Thymus (tissue), 11 donors: ENCODE measurements around the gene KCTD17. TPM values are rescaled to one million over a fixed set of nuclear protein-coding genes. Genes with fewer than 3 reads are reported as not detected.
"Not testable (repeated sequence)": the region's sequence is repeated elsewhere in the genome, so short reads cannot be mapped to it uniquely, and the experiment has no call there.

Experiments used
- DNase-seq, 9 donors: peaks; one replicate each; pipeline ENCODE4 v3.0.0-alpha.2; 2013; ENCODE audit warnings: low spot score in 9 of 9, low read depth in 6 of 9, missing footprints in 1 of 9
- H3K27ac ChIP-seq, 2 donors: one replicate each; pipeline ENCODE4 v1.5.1; 2013; ENCODE audit warnings: control low read depth in 1 of 2, low read depth in 1 of 2, low read length in 1 of 2, mild to moderate bottlenecking in 1 of 2, moderate library complexity in 1 of 2
- H3K27me3 ChIP-seq, 2 donors: one replicate each; pipeline ENCODE4 v1.5.1; 2013; ENCODE audit warnings: low read length in 1 of 2; ENCODE audit not compliant: control insufficient read depth in 2 of 2, insufficient read depth in 1 of 2
- H3K36me3 ChIP-seq, 2 donors: one replicate each; pipeline ENCODE4 v1.5.1; 2013; ENCODE audit warnings: low read length in 1 of 2, mild to moderate bottlenecking in 1 of 2, moderate library complexity in 1 of 2; ENCODE audit not compliant: control insufficient read depth in 2 of 2, insufficient read depth in 2 of 2
- H3K4me1 ChIP-seq, 2 donors: one replicate each; pipeline ENCODE4 v1.5.1; 2013; ENCODE audit warnings: low read length in 2 of 2; ENCODE audit not compliant: control insufficient read depth in 2 of 2, insufficient read depth in 2 of 2
- H3K4me3 ChIP-seq, 2 donors: one replicate each; pipeline ENCODE4 v1.5.1; 2013; ENCODE audit warnings: low read length in 2 of 2, control low read depth in 1 of 2, mild to moderate bottlenecking in 1 of 2
- H3K9me3 ChIP-seq, 2 donors: one replicate each; pipeline ENCODE4 v1.5.1; 2013; ENCODE audit warnings: low read length in 1 of 2, mild to moderate bottlenecking in 1 of 2; ENCODE audit not compliant: control insufficient read depth in 2 of 2, insufficient read depth in 1 of 2
- WGBS: extraction: QIAGEN DNeasy Blood & Tissue Kit; methylation state at CpG from one replicate; pipeline ENCODE4 v1.1.7; 2013; 5-methylcytosine and 5-hydroxymethylcytosine counted together
- polyA plus RNA-seq: library from polyadenylated mRNA; stranded (reverse); fragments of 200-250 nt; gene quantifications from one replicate; pipeline ENCODE4 v1.2.3, GENCODE V29; 2013
- total RNA-seq: library from RNA; stranded (reverse); fragments of 120-200 nt; gene quantifications from one replicate; pipeline ENCODE4 v1.2.4, GENCODE V29; 2013
- donor health status: healthy.

KCTD17 gene
- total and polyA plus RNA-seq, 2 donors, result 10.5 to 25.2 TPM

DNA sequence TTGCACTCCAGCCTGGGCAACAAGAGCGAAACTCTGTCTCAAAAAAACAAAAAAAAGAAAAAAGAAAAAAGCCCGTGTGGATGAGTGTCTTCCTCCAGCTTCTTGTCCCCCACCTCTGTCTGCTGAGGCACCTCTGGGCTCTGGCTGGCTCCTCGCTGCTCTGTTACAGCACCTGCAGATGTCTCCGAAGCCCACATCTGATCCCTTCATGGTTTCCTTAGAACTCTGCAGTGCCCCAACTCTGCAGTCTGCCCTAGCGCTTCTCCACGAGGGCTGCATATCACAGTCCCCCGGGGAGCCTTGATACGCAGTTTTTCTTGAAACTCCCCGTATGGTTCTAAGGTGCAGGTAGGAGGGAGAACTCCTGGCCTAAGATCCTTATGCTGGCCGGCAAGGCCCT lies 15.9 kb downstream of the KCTD17 start:
- WGBS, result 25% methylated on average over 10 of the region's 10 CpGs
- no peak overlapping the region for H3K4me3 ChIP-seq
- H3K9me3 ChIP-seq, result no peaks in the 10 kb centered on the region
- H3K27me3 ChIP-seq, result peaks cover 7 to 40% of the 10 kb centered on the region in 2 donors
- peaks cover 0 to 3% of the 10 kb centered on the region in 2 donors for H3K36me3 ChIP-seq
- peaks cover 14 to 24% of the 10 kb centered on the region in 2 donors for H3K4me1 ChIP-seq
- H3K27ac ChIP-seq, result peak overlapping the region in 1 of 2 donors; percentile 69
- peak in 4 of 9 donors; percentile 62 to 83 (median 64) for DNase-seq

DNA sequence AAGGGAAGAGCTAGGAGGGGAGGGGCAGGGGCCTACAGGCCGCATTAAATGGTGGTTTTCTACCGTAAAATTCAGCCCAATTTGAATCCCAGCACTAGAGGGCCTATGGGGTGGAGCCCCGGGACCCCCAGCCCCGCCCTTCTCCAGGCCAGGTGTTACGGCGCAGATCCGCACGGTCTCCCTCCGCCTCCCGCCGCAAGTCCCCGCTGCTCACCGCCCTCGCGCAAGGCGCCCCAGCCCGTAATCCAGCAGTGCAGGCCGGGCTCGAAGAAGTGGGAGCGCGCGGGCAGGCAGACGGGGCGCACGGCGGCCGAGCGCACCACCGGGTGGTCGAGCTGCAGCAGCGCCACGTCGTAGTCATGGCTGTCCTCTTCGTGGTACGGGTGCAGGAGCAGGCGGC lies 17.3 kb downstream of the KCTD17 start:
- Histone ChIP-seq H3K27ac (no peak overlapping the region), H3K36me3 (no peaks in the 10 kb centered on the region), H3K27me3 (peaks cover 7 to 40% of the 10 kb centered on the region in 2 donors), H3K4me3 (no peak overlapping the region), H3K4me1 (peaks cover 14 to 24% of the 10 kb centered on the region in 2 donors), H3K9me3 (peaks cover 0 to 1% of the 10 kb centered on the region in 2 donors)
- WGBS, result 5% methylated on average over 36 of the region's 36 CpGs
- DNase-seq, result peak in 1 of 9 donors; percentile 52

DNA sequence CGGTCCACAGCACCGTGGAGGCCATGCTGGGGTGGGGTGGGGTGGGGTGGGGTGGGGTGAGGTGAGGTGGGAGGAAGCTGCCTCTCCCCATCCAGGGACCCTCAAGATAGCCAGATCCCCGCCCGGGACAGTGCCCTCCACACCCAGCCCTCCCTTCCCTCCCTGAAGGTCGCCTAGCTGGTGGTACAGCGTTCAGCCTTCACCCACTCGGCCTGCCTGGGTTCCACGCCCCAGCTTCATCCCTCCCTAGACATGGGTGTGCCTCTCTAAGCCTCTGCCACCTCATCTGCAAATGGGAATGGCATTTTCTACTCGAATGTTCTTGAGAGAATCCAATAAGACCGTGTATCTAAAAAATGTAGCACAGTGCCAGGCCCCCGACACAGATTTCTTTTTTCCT lies 17.8 kb downstream of the KCTD17 start:
- no peak for DNase-seq
- Histone ChIP-seq H3K4me1 (peaks cover 14 to 24% of the 10 kb centered on the region in 2 donors), H3K27ac (no peak overlapping the region), H3K36me3 (no peaks in the 10 kb centered on the region), H3K27me3 (peaks cover 7 to 43% of the 10 kb centered on the region in 2 donors), H3K4me3 (no peak overlapping the region), H3K9me3 (peaks cover 0 to 1% of the 10 kb centered on the region in 2 donors)
- 36% methylated on average over 11 of the region's 11 CpGs for WGBS

DNA sequence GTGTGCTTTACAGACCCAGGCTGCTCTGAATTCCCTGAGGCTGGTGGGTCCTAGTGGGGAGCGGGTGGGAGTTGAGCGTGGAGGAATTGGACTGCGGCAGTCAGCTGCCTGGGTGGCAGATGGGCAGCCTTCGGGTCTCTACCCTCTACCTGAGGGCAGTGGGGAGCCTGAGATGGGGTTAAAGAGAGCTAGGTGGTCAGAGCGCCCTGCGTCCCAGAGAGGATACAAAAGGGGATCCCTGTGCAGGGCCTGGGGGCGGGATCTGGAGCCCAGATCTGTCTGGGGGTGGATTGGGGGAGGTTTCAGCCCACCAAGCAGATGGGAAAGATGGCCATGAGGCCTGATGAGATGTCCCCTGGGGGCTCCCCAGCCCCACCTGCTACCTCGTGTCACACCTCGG lies 18.2 kb downstream of the KCTD17 start:
- Histone ChIP-seq H3K27ac (no peak overlapping the region), H3K36me3 (no peaks in the 10 kb centered on the region), H3K4me3 (no peak overlapping the region), H3K9me3 (peaks cover 0 to 1% of the 10 kb centered on the region in 2 donors), H3K4me1 (peaks cover 14 to 24% of the 10 kb centered on the region in 2 donors), H3K27me3 (peaks cover 7 to 47% of the 10 kb centered on the region in 2 donors)
- WGBS, result 86% methylated on average over 9 of the region's 9 CpGs
- no peak for DNase-seq

DNA sequence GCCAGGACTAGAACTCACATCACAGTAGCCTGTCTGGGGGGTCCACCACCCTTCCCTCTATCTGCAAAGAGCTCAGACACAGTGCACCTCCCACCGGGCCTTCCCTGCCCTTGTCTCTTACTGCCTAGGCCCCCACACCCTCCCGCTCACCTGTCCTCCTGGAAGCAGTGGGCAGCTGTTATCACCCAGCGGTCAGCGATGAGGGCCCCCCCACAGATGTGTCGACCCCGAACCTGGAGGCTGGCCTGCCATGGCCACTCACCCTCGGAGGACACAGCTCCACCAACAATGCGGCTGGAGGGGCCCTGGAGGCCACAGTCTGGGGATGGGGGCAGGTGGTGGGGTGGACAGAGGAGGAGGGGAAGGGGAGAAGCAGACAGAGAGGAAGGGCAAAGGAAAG lies 18.8 kb downstream of the KCTD17 start:
- no peak overlapping the region for H3K27ac ChIP-seq
- no peak overlapping the region for H3K4me3 ChIP-seq
- peaks cover 14 to 24% of the 10 kb centered on the region in 2 donors for H3K4me1 ChIP-seq
- no peaks in the 10 kb centered on the region for H3K36me3 ChIP-seq
- DNase-seq, result no peak
- WGBS, result 88% methylated on average over 8 of the region's 8 CpGs
- peaks cover 0 to 1% of the 10 kb centered on the region in 2 donors for H3K9me3 ChIP-seq
- peaks cover 7 to 53% of the 10 kb centered on the region in 2 donors for H3K27me3 ChIP-seq

DNA sequence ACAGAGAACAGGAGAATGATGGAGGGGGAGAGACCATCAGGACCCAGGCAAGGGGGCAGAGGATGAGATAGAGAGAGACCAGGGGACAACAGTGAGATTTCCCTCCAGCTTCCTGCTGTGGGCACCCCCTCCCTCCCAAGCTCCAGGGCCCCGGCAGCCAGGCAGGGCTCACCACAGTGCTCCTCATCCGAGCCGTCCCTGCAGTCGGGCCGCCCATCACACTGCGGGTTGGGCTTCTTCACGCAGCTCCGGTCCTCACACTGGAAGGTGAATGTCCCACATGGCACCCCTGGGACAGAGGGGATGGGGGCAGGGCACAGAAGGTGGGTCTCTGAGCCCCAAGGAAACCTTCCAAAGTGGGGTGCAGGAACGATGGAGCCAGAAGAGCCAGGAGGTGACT lies 19.2 kb downstream of the KCTD17 start:
- H3K4me1 ChIP-seq, result peaks cover 14 to 24% of the 10 kb centered on the region in 2 donors
- WGBS, result 66% methylated on average over 9 of the region's 9 CpGs
- no peak overlapping the region for H3K27ac ChIP-seq
- peaks cover 7 to 53% of the 10 kb centered on the region in 2 donors for H3K27me3 ChIP-seq
- H3K36me3 ChIP-seq, result no peaks in the 10 kb centered on the region
- H3K4me3 ChIP-seq, result no peak overlapping the region
- DNase-seq, result no peak
- peaks cover 0 to 1% of the 10 kb centered on the region in 2 donors for H3K9me3 ChIP-seq

DNA sequence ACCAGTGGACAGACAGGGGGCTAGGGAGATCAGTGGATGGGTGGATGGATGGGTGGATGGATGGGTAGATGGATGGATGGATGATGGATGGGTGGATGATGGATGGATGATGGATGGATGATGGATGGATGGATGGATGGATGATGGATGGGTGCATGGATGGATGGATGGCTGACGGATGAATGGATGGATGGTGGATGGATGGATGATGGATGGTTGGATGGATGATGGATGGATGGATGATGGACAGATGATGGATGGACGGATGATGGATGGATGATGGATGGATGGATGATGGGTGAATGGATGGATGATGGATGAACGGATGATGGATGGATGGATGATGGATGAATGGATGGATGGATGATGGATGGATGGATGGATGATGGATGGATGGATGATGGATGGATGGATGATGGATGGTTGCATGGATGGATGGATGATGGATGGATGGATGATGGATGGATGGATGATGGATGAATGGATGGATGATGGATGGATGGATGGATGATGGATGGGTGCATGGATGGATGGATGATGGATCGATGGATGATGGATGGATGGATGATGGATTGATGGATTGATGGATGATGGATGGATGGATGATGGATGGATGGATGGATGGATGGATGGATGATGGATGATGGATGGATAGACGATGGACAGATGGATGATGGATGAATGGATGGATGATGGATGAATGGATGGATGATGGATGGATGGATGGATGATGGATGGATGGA lies 20.5 kb downstream of the KCTD17 start:
- H3K4me3 ChIP-seq, H3K9me3 ChIP-seq, H3K36me3 ChIP-seq, DNase-seq, H3K27ac ChIP-seq: not testable (repeated sequence)
- Histone ChIP-seq H3K4me1 (peaks cover 14 to 17% of the 10 kb centered on the region in 2 donors), H3K27me3 (peaks cover 7 to 65% of the 10 kb centered on the region in 2 donors)
- 97% methylated on average over 5 of the region's 5 CpGs for WGBS

DNA sequence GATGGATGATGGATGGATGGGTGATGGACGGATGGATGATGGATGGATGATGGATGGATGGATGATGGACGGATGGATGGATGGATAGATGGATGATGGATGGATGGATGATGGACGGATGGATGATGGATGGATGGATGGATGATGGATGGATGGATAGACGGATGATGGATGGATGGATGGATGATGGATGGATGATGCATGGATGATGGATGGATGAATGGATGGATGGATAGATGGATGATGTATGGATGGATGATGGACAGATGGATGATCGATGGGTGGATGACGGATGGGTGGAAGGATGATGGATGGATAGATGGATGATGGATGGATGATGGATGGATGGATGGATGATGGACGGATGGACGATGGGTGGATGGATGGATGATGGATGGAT lies 21.1 kb downstream of the KCTD17 start:
- Histone ChIP-seq H3K36me3 (no peaks in the 10 kb centered on the region), H3K4me3 (no peak overlapping the region), H3K27ac (no peak overlapping the region), H3K4me1 (peaks cover 12 to 14% of the 10 kb centered on the region in 2 donors), H3K27me3 (peaks cover 7 to 63% of the 10 kb centered on the region in 2 donors), H3K9me3 (peaks cover 0 to 1% of the 10 kb centered on the region in 2 donors)
- 98% methylated on average over 8 of the region's 8 CpGs for WGBS
- DNase-seq, result no peak

DNA sequence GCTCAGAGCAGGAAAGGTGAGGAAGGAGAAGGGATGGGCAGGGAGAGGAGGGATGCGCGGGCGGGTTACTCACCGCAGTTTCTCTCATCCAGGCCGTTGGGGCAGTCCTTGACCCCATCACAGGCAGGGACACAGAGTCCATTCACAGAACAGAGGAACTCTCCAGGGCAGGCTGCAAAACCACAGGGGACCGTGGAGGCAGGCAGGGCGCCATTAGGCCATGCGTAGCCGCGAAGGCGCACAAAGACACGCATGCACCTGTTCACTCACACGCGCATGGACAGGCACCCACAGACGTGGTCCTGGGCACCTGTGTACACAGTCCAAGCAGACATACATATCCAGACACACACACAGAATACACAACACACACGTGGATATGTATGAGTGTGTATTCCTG lies 23.0 kb downstream of the KCTD17 start:
- peaks cover 11 to 17% of the 10 kb centered on the region in 2 donors for H3K4me1 ChIP-seq
- H3K27me3 ChIP-seq, result peaks cover 4 to 45% of the 10 kb centered on the region in 2 donors
- no peak overlapping the region for H3K4me3 ChIP-seq
- peaks cover 0 to 1% of the 10 kb centered on the region in 2 donors for H3K9me3 ChIP-seq
- H3K36me3 ChIP-seq, result no peaks in the 10 kb centered on the region
- DNase-seq, result no peak
- H3K27ac ChIP-seq, result no peak overlapping the region
- 83% methylated on average over 16 of the region's 16 CpGs for WGBS
